C4-2B (cell line): ENCODE results near the gene ANO2.

Experiments
- ZFX ChIP-seq: fragments of 450-650 bp; IDR thresholded peaks from 2 replicates; pipeline ENCODE4 v1.6.1; 2017
- TF ChIP-seq, protein P1 (sequence below): fragments of 450-650 bp; conservative IDR thresholded peaks from 2 replicates; pipeline ENCODE4 v1.5.1; 2017; ENCODE audit warnings: mild to moderate bottlenecking

DNA sequence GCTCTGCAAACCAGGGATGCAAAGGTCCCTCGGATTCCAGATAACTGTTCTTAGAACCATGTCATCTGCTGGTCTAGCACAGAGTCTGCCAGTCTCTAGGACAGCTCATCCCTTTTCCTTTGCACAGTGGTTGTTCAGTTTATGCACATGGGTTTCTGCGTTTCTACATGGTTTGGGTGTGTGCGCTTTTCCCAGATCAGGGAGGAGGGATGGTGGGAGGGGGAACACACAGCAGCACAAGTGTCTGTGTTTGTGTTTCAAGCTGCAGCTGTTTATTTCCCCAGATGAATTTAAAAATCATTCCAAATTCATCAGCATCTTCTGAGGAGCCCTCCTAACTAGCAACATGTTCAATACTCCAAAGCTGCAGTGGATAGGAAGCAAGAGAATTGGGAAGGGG lies 45.4 kb downstream of the ANO2 start:
- TF ChIP-seq, protein P1, sequence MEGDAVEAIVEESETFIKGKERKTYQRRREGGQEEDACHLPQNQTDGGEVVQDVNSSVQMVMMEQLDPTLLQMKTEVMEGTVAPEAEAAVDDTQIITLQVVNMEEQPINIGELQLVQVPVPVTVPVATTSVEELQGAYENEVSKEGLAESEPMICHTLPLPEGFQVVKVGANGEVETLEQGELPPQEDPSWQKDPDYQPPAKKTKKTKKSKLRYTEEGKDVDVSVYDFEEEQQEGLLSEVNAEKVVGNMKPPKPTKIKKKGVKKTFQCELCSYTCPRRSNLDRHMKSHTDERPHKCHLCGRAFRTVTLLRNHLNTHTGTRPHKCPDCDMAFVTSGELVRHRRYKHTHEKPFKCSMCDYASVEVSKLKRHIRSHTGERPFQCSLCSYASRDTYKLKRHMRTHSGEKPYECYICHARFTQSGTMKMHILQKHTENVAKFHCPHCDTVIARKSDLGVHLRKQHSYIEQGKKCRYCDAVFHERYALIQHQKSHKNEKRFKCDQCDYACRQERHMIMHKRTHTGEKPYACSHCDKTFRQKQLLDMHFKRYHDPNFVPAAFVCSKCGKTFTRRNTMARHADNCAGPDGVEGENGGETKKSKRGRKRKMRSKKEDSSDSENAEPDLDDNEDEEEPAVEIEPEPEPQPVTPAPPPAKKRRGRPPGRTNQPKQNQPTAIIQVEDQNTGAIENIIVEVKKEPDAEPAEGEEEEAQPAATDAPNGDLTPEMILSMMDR, result no peak
- no peak for TF ChIP-seq ZFX
